ENCODE measurements around the gene HES7.

DNA sequence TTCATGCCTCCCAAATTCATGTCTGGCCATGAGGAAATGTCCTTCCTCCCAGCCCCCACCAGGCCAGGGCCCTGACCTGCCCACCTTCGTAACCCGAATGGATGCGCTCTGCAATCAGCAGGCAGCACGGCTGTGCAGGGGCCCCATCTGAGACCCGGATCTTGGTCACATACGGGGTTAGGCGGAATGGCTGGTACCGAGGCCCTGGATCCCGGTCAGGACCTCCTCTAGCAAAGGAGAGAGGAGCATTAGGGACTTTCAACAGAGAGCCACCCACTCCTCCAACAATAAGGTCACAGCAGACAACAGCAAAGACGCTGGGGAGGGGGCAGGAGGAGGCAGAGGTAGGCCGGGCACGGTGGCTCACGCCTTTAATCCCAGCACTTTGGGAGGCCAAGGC lies 24.7 kb upstream of the HES7 start:
- TF ChIP-seq POLR2A (IDR thresholded peaks at IDR 0.05) = no peak
- TF ChIP-seq, protein P1, sequence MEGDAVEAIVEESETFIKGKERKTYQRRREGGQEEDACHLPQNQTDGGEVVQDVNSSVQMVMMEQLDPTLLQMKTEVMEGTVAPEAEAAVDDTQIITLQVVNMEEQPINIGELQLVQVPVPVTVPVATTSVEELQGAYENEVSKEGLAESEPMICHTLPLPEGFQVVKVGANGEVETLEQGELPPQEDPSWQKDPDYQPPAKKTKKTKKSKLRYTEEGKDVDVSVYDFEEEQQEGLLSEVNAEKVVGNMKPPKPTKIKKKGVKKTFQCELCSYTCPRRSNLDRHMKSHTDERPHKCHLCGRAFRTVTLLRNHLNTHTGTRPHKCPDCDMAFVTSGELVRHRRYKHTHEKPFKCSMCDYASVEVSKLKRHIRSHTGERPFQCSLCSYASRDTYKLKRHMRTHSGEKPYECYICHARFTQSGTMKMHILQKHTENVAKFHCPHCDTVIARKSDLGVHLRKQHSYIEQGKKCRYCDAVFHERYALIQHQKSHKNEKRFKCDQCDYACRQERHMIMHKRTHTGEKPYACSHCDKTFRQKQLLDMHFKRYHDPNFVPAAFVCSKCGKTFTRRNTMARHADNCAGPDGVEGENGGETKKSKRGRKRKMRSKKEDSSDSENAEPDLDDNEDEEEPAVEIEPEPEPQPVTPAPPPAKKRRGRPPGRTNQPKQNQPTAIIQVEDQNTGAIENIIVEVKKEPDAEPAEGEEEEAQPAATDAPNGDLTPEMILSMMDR (IDR thresholded peaks at IDR 0.05) = no peak
- no peak for TF ChIP-seq EP300 (IDR thresholded peaks at IDR 0.05)

Data from ovary (tissue), 3 donors.